ENCODE data around the gene FNBP1L.
A peak's percentile ranks its signal among the peaks of the same experiment; 100 is the strongest.
"Not testable (repeated sequence)": the region's sequence is repeated elsewhere in the genome, so short reads cannot be mapped to it uniquely, and the experiment has no call there.

The FNBP1L gene

GRCh38 chr1:93537396-93537795, 89.5 kb downstream of the FNBP1L start:
- Histone ChIP-seq H3K27me3 (ENCODE audit: control insufficient read depth in 1 of 2, insufficient read depth in 2 of 2, low read length in 2 of 2) (no peaks in the 10 kb centered on the region), H3K27ac (ENCODE audit: low read depth, low read length) (no peak overlapping the region), H3K36me3 (ENCODE audit: control insufficient read depth in 1 of 2, insufficient read depth in 2 of 2, low read length in 2 of 2) (peaks cover 0 to 5% of the 10 kb centered on the region in 2 donors), H3K4me1 (ENCODE audit: control insufficient read depth in 1 of 2, insufficient read depth in 2 of 2, low read length in 2 of 2) (peaks cover 0 to 7% of the 10 kb centered on the region in 2 donors), H3K9ac (ENCODE audit: low read depth in 1 of 2, low read length in 2 of 2) (no peak overlapping the region), H3K4me3 (ENCODE audit: low read depth in 1 of 2, low read length in 2 of 2) (no peak overlapping the region), H3K9me3 (ENCODE audit: control insufficient read depth in 1 of 2, low read length in 2 of 2) (no peaks in the 10 kb centered on the region)

GRCh38 chr1:93537924-93538323, 90.0 kb downstream of the FNBP1L start:
- Histone ChIP-seq H3K27me3 (ENCODE audit: control insufficient read depth in 1 of 2, insufficient read depth in 2 of 2, low read length in 2 of 2) (no peaks in the 10 kb centered on the region), H3K4me3 (ENCODE audit: low read depth in 1 of 2, low read length in 2 of 2) (no peak overlapping the region), H3K9me3 (ENCODE audit: control insufficient read depth in 1 of 2, low read length in 2 of 2) (no peaks in the 10 kb centered on the region), H3K36me3 (ENCODE audit: control insufficient read depth in 1 of 2, insufficient read depth in 2 of 2, low read length in 2 of 2) (peaks cover 0 to 5% of the 10 kb centered on the region in 2 donors), H3K27ac (ENCODE audit: low read depth, low read length) (no peak overlapping the region), H3K9ac (ENCODE audit: low read depth in 1 of 2, low read length in 2 of 2) (no peak overlapping the region), H3K4me1 (ENCODE audit: control insufficient read depth in 1 of 2, insufficient read depth in 2 of 2, low read length in 2 of 2) (peaks cover 0 to 7% of the 10 kb centered on the region in 2 donors)

- H3K9me3 ChIP-seq (ENCODE audit: control insufficient read depth in 1 of 2, low read length in 2 of 2) = no peaks in the 10 kb centered on the region
- H3K27ac ChIP-seq (ENCODE audit: low read depth, low read length) = no peak overlapping the region
- H3K4me1 ChIP-seq (ENCODE audit: control insufficient read depth in 1 of 2, insufficient read depth in 2 of 2, low read length in 2 of 2) = peaks cover 1 to 7% of the 10 kb centered on the region in 2 donors
Measured at GRCh38 chr1:93541045-93541444, 93.1 kb downstream of the FNBP1L start.

GRCh38 chr1:93542398-93542797, 94.5 kb downstream of the FNBP1L start:
- no peaks in the 10 kb centered on the region for H3K9me3 ChIP-seq (ENCODE audit: control insufficient read depth in 1 of 2, low read length in 2 of 2)
- no peak overlapping the region for H3K27ac ChIP-seq (ENCODE audit: low read depth, low read length)
- no peak overlapping the region for H3K4me3 ChIP-seq (ENCODE audit: low read depth in 1 of 2, low read length in 2 of 2)
- peaks cover 2 to 3% of the 10 kb centered on the region in 2 donors for H3K36me3 ChIP-seq (ENCODE audit: control insufficient read depth in 1 of 2, insufficient read depth in 2 of 2, low read length in 2 of 2)
- no peaks in the 10 kb centered on the region for H3K27me3 ChIP-seq (ENCODE audit: control insufficient read depth in 1 of 2, insufficient read depth in 2 of 2, low read length in 2 of 2)
- H3K4me1 ChIP-seq (ENCODE audit: control insufficient read depth in 1 of 2, insufficient read depth in 2 of 2, low read length in 2 of 2) = peaks cover 4 to 7% of the 10 kb centered on the region in 2 donors
- no peak overlapping the region for H3K9ac ChIP-seq (ENCODE audit: low read depth in 1 of 2, low read length in 2 of 2)

More at GRCh38 chr1:93541045-93541444, 93.1 kb downstream of the FNBP1L start:
- Histone ChIP-seq H3K9ac (ENCODE audit: low read depth in 1 of 2, low read length in 2 of 2) (no peak overlapping the region), H3K4me3 (ENCODE audit: low read depth in 1 of 2, low read length in 2 of 2) (no peak overlapping the region), H3K27me3 (ENCODE audit: control insufficient read depth in 1 of 2, insufficient read depth in 2 of 2, low read length in 2 of 2) (no peaks in the 10 kb centered on the region), H3K36me3 (ENCODE audit: control insufficient read depth in 1 of 2, insufficient read depth in 2 of 2, low read length in 2 of 2) (peaks cover 2 to 3% of the 10 kb centered on the region in 2 donors)

- H3K36me3 ChIP-seq (ENCODE audit: control insufficient read depth in 1 of 2, insufficient read depth in 2 of 2, low read length in 2 of 2) = peaks cover 11 to 15% of the 10 kb centered on the region in 2 donors
Measured at GRCh38 chr1:93546162-93546863, 98.4 kb downstream of the FNBP1L start.

GRCh38 chr1:93549131-93549530, 101.2 kb downstream of the FNBP1L start:
- peaks cover 9 to 15% of the 10 kb centered on the region in 2 donors for H3K36me3 ChIP-seq (ENCODE audit: control insufficient read depth in 1 of 2, insufficient read depth in 2 of 2, low read length in 2 of 2)
- no peak overlapping the region for H3K27ac ChIP-seq (ENCODE audit: low read depth, low read length)
- no peak overlapping the region for H3K4me3 ChIP-seq (ENCODE audit: low read depth in 1 of 2, low read length in 2 of 2)
- no peaks in the 10 kb centered on the region for H3K27me3 ChIP-seq (ENCODE audit: control insufficient read depth in 1 of 2, insufficient read depth in 2 of 2, low read length in 2 of 2)
- no peaks in the 10 kb centered on the region for H3K9me3 ChIP-seq (ENCODE audit: control insufficient read depth in 1 of 2, low read length in 2 of 2)
- peaks cover 27 to 28% of the 10 kb centered on the region in 2 donors for H3K4me1 ChIP-seq (ENCODE audit: control insufficient read depth in 1 of 2, insufficient read depth in 2 of 2, low read length in 2 of 2)
- H3K9ac ChIP-seq (ENCODE audit: low read depth in 1 of 2, low read length in 2 of 2) = no peak overlapping the region

More at GRCh38 chr1:93546162-93546863, 98.4 kb downstream of the FNBP1L start:
- H3K4me1 ChIP-seq (ENCODE audit: control insufficient read depth in 1 of 2, insufficient read depth in 2 of 2, low read length in 2 of 2) = peaks cover 4 to 7% of the 10 kb centered on the region in 2 donors
- H3K27ac ChIP-seq (ENCODE audit: low read depth, low read length) = no peak overlapping the region
- no peaks in the 10 kb centered on the region for H3K9me3 ChIP-seq (ENCODE audit: control insufficient read depth in 1 of 2, low read length in 2 of 2)
- peak overlapping the region in 1 of 2 donors; percentile 8 for H3K4me3 ChIP-seq (ENCODE audit: low read depth in 1 of 2, low read length in 2 of 2)
- H3K9ac ChIP-seq (ENCODE audit: low read depth in 1 of 2, low read length in 2 of 2) = no peak overlapping the region
- H3K27me3 ChIP-seq (ENCODE audit: control insufficient read depth in 1 of 2, insufficient read depth in 2 of 2, low read length in 2 of 2) = no peaks in the 10 kb centered on the region

GRCh38 chr1:93549811-93550210, 101.9 kb downstream of the FNBP1L start:
- Histone ChIP-seq H3K27me3 (ENCODE audit: control insufficient read depth in 1 of 2, insufficient read depth in 2 of 2, low read length in 2 of 2) (no peaks in the 10 kb centered on the region), H3K9me3 (ENCODE audit: control insufficient read depth in 1 of 2, low read length in 2 of 2) (no peaks in the 10 kb centered on the region), H3K36me3 (ENCODE audit: control insufficient read depth in 1 of 2, insufficient read depth in 2 of 2, low read length in 2 of 2) (peaks cover 8 to 13% of the 10 kb centered on the region in 2 donors), H3K4me1 (ENCODE audit: control insufficient read depth in 1 of 2, insufficient read depth in 2 of 2, low read length in 2 of 2) (peaks cover 33 to 34% of the 10 kb centered on the region in 2 donors), H3K27ac (ENCODE audit: low read depth, low read length) (no peak overlapping the region), H3K4me3 (ENCODE audit: low read depth in 1 of 2, low read length in 2 of 2) (no peak overlapping the region), H3K9ac (ENCODE audit: low read depth in 1 of 2, low read length in 2 of 2) (no peak overlapping the region)

- Histone ChIP-seq H3K27me3 (ENCODE audit: control insufficient read depth in 1 of 2, insufficient read depth in 2 of 2, low read length in 2 of 2) (no peaks in the 10 kb centered on the region), H3K4me1 (ENCODE audit: control insufficient read depth in 1 of 2, insufficient read depth in 2 of 2, low read length in 2 of 2) (peaks cover 34 to 37% of the 10 kb centered on the region in 2 donors), H3K4me3 (ENCODE audit: low read depth in 1 of 2, low read length in 2 of 2) (no peak overlapping the region), H3K36me3 (ENCODE audit: control insufficient read depth in 1 of 2, insufficient read depth in 2 of 2, low read length in 2 of 2) (peaks cover 8 to 12% of the 10 kb centered on the region in 2 donors), H3K27ac (ENCODE audit: low read depth, low read length) (no peak overlapping the region), H3K9ac (ENCODE audit: low read depth in 1 of 2, low read length in 2 of 2) (no peak overlapping the region), H3K9me3 (ENCODE audit: control insufficient read depth in 1 of 2, low read length in 2 of 2) (no peaks in the 10 kb centered on the region)
Measured at GRCh38 chr1:93552741-93553455, 105.0 kb downstream of the FNBP1L start.

GRCh38 chr1:93553886-93554490, 106.1 kb downstream of the FNBP1L start:
- peaks cover 34 to 37% of the 10 kb centered on the region in 2 donors for H3K4me1 ChIP-seq (ENCODE audit: control insufficient read depth in 1 of 2, insufficient read depth in 2 of 2, low read length in 2 of 2)
- not testable (repeated sequence) for H3K9me3 ChIP-seq (ENCODE audit: control insufficient read depth in 1 of 2, low read length in 2 of 2); H3K9ac ChIP-seq (ENCODE audit: low read depth in 1 of 2, low read length in 2 of 2); H3K27me3 ChIP-seq (ENCODE audit: control insufficient read depth in 1 of 2, insufficient read depth in 2 of 2, low read length in 2 of 2)
- H3K4me3 ChIP-seq (ENCODE audit: low read depth in 1 of 2, low read length in 2 of 2) = peak overlapping the region in 1 of 2 donors; percentile 13
- peak overlapping the region; percentile 5 for H3K27ac ChIP-seq (ENCODE audit: low read depth, low read length)
- H3K36me3 ChIP-seq (ENCODE audit: control insufficient read depth in 1 of 2, insufficient read depth in 2 of 2, low read length in 2 of 2) = peaks cover 8 to 12% of the 10 kb centered on the region in 2 donors

Measured in duodenal mucosa (tissue), 2 donors.